NCI-H2107 treated with DMSO at 0.1 percent for 48 hours (cell line): ENCODE data around the gene COPB2.
"Not testable (repeated sequence)": the region's sequence is repeated elsewhere in the genome, so short reads cannot be mapped to it uniquely, and the experiment has no call there.

ENCODE experiments used
- DNase-seq: peaks from one replicate; lab custom pipeline; 2025; ENCODE audit not compliant: unreplicated experiment; lab: John Stamatoyannopoulos, UW

COPB2 gene

DNA sequence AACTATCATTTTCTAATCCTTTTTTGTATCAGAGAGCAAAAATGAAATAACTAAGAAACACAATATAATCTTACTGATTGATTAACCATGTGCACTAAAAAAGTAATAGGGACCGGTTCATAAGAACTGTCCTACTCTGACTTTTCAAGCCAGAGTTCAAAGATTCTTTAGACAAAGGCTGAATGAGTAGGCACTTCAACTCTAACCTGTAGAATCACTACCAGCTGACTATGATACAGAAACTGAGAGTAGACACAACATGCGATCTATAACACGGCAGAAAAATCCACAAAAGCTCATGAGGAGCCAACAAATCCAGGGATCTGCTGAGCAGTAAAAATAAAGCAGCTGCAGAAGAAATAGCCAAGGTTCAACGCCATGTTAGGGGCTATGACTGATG, 8.9 kb downstream of the COPB2 start:
- DNase-seq = no peak

DNA sequence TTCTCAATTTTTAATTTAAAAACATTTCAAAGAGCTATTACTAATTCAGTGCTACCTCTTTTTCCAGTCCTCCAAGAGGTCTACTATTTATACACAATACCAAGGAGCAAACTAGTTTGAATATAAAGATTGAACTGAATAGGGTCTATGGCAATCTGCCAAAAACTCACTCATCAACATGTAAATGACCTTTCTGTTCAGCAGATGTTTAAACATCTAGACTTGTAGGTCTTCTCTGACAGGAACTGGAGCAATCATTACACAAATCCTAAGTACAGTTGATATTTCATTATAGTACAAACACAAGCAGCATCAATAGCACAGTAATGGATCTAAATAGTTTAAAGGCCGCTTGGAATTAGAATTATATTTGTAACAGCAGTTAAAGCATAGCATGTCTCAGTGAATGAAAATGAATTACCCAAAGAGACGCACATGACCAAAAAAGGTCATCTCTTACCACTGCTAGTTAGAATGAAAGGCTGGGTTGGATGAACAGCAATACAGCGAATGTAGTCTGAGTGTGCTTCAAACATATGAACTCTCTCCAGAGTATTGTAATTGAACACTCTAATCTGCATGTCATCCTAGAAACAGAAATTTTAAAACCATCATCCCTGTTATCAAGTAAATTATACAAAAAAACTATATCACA, 10.7 kb downstream of the COPB2 start:
- peak; percentile 83 for DNase-seq

DNA sequence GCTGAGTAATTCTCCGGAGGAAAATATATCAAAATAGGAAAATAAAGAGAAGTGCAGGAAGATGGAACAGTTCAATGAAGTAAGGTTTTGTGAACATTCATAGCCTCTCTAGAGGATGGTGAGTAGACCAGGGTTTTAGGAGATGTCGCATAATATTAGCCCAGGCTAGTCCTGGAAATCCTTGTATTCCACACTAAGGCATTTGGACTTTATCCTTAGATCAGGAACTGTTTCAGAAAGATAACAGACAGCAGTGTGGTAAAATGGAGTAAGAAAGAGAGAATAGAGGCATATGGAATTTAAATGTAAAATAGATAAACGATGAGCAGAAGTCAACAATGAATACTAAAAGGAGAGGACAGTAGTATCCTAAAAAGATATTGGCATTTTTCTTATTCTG, 12.1 kb downstream of the COPB2 start:
- DNase-seq = no peak

DNA sequence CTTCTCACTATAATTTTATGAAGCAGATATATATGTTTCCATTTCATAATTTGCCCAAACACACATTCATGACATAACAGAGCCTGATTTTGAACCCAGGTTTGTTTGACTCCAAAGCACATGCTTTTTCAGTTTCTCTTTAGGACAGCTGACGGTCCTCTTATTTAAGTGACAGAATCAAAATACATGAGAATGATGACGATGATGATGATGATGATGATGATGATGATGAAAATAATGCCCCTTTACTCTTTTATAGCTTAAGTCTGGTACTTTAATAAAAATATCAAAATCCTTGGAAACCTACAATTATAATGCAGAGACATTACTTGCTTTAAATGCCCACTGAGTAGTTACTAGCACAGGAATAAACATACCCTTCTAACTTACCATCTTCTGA, 15.3 kb downstream of the COPB2 start:
- no peak for DNase-seq

DNA sequence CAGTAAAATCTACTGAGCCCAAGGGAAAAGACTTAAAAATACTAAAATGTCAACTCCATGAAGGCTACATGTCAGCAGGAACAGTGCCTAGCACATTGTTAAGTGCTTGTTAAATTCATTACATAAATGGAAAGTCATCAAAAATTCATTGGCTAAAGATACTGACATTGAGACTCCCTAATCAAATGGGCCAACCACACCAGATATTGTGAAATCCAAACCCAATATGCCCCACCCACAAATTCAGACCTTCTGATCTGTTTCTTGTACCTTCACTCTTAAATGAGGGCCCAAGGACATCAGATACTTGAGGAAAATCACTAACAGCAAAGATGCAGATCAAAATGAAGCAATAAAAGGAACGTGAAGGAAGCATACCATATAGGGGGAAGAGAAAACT, 24.9 kb downstream of the COPB2 start:
- no peak for DNase-seq

DNA sequence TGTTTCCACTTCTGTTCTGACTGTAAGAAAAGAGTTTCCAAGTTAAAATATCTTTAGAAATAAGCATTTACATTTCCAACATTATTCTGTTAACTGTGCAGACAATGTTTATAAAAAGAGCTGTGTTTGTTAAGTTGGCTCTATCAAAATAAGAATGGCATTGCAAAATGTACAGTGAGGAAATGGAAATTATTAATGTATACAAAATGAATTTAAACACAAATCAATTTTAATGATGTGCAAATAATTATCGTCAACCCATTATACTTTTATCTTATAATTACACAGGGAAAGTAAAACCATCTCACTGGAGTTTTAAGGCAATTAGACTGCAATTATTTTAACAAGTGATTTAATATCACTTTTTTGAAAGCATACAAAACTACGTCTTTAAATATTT, 28.2 kb downstream of the COPB2 start:
- no peak for DNase-seq

DNA sequence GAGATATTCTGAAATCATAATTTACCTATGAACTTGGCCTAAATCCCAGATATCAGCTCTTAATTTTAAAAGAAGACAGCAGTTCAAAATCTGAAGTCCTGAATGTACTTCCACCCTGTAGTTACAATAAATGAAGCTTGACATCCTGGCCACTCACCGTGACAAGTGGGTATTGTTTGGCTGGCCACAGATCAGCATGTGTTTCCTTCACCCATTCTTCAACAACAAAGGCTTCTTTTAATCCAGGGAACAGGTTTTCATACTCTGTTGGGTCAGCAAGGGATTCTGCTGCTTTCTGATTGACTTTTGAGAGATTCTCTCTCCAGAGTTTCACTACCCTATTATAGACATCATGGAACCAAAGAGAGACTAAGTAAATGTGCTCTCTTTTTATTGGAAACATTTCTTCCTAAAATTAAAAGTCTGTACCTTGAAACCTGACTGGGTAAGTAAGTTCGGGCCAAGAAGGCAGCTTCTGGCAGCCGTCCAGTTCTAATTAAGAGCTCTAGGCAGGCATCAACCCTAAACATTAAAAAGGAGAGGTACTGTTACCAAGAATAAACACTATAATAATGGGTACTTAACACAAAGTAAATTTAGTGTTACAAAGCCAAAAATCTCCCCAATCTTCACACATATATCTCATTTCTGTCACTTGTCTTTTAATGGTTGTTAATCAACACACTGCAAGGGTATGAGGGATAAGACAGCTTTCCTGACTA, 30.4 kb downstream of the COPB2 start:
- DNase-seq = peak; percentile 93

DNA sequence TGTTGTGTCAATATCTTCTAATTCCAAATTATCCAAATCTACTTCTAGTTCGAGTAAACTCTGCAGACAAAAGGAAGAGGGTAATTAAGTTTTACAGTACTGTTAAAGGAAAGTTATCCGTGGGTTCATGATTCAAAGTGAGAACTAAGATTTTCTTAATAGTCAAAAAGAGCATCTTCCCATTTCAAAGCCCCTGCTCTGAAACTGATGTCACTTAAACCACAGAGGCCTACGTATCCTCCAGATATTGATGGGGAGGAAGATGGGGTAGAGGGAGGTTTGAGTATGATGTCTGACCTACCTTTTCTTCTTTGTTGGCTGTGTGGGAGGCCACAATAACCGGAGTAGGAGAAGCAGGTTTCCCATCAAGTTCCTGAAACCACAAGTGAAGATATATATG, 31.5 kb downstream of the COPB2 start:
- DNase-seq = no peak

DNA sequence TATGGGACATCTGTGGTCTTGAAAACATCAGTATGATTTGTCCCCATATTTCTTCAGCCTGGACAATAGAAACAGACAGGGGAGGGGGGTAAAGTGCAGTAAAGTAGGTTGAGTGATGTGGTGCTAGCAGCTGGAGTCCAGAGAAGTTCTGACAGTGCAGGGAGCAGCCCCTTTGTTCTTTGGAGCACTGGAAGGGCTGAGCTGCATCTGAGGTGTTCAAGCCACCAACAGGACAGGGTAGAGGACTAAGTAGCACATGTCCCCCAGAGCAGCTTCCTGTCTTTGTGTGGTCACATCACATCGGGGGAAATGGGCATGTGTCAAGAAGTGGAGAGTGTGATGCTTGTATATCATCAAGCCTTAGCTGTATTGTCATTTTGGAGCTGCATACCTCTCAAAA, 33.6 kb downstream of the COPB2 start:
- no peak for DNase-seq

DNA sequence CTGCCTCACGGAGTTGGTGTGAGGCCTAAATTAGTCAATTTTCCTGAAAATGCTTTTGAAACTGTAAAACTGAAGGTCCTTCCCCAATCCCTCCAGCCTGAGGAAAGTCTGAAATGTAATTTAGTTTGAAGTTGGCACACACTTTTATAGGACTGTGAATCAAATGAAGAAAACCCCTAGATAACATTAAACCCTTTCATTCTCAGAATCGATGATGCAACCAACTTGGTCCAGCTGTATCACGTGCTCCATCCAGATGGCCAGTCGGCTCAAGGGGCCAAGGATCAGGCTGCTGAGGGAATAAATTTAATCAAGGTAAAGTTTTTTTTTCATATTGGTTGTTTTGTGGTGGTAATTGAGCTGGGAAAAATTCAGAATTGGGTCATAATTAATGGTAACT, 34.0 kb downstream of the COPB2 start:
- DNase-seq = no peak

DNA sequence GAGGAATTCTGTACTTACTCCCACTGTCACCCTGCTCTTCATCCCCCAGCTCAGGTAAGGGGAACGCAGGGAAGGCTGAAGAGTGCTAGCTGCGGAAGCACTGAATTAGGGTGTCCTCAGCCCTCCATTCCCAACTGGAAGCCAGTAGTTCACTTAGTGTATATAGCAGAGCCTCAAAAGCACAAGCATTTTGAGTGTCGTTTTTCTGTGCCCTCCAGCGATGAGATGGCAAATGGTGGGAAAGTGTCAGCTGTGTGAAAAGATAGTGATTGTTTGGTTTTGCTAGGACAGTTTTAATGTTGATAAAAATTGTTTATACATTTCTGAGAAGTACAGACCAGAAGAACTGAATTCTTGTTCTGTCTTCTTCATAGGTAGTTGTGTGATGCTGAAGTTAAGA, 34.8 kb downstream of the COPB2 start:
- DNase-seq = no peak

DNA sequence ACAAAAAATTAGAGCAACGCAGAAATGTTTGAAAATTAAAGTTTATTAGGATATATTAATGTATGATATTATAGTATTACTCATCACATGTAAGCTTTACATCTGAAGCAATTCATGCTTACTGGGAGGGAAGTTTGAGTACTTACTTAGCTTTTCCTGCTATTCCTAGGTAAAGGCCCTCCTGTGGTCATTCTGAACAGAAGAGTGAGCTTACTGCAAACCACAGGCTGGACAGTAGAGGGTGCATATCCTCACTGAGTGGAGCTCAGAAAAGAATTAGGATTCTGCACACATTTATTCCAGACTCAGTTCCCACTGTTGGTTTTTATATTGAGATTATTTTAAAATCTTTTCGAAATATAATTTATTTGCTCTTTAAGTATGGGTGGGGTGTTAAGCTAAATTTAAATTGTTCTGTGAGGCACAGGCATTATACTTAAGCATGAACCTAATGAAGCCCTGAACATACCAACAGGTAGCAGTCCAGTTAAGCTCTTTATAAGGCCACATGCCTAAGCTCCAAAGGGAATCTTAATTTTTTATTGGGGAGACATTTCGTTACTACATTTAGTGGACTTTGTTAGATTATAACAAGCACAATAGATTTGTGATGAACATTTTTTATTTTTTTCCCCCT, 35.4 kb downstream of the COPB2 start:
- DNase-seq = peak; percentile 42

DNA sequence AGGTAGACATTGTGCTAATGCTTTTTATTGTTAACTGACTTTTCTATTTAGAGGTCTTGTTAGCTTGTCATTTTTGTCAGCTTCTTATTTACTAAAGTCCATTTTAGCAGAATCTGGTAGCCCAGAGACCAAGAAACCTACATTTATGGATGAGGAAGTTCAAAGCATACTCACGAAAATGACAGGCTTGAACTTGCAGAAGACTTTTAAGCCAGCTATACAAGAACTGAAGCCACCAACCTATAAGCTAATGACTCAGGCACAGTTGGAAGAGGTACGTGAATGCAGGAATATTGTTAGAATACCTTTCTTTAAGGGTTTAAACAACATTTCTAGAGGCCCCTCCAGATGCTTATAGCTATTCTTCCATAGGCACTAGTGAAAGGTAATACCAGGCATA, 42.7 kb downstream of the COPB2 start:
- no peak for DNase-seq

DNA sequence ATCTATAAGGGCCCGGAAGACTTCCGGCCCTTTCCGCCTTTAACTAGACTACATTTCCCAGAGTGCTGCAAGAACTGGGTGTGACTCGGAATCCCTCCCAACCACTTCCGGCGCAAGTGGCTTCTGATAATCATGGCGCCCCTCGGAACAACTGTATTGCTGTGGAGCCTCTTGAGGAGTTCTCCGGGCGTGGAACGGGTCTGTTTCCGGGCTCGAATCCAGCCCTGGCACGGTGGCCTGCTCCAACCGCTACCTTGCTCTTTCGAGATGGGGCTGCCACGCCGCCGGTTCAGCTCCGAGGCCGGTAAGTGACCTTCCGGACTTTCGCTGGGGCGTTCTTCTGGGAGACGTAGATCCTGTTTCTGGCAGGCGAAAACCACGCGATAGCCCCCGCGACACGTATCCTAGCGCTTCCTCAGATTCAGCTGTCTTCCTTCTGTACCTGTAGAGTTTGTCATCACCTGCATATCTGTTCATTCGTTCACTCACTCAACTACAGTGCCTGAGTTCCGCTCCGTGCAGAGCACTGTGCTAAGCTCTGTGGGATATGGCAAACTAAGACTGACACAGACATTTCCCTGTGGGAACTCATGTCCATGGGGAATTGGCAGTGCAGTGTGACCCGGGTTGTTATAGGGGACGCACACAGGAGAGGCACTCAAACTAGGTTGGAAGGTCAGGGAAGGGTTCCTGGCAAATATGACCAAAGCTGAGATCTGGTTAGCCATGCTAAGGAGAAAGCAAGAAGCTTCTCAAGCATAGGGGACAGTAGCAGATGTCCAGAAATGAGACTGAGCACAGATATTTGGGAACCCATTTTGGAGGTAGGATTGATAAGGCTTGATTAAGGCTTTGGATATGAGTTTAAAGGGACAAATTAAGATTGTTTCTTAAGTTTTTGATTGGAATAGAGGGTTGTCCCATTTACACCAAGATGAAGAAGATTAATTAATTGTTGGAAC, 45.3 kb downstream of the COPB2 start, which contains the start of gene MRPS22:
TSS of gene MRPS22 (plus strand) at position 126 of the 962 bp plus-strand sequence. CDS start at position 133, 7 bp downstream.
- peak; percentile 92 for DNase-seq

DNA sequence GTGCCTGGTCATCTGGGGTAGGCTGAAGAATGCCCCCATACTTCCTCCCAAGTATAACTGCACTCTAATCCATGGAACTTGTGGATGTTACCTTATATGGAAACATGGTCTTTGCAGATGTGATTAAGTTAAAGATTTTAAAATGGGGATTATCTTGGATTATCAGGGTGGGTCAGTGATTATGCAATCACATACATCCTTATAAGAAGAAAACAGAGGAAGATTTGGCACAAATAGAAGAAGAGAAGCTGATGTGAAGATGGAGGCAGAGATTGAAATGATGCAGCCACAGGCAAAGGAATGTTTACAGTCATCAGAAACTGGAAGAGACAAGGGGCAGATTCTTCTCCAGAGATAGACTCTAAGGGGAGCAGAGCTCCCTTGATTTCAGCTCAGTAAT, 47.4 kb downstream of the COPB2 start:
- DNase-seq = no peak

DNA sequence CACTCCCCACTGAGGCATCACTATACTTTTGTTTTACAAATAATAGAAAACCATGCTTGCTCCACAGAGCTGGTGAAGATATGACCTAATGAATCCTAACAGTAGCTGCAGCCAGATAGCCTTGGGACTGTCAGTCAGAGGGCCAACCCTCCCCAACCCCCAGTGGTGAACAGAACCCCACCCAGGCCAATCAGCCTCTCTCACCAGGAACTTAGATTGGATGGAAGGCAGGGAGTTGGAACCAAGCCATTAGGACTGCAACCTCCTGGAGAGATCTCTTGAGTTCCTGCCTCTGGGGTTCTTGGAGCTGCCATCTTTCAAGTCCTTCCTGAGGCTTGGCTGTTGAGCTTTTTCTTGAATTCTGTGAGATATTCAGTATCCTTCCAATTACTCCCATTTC, 48.7 kb downstream of the COPB2 start:
- no peak for DNase-seq

DNA sequence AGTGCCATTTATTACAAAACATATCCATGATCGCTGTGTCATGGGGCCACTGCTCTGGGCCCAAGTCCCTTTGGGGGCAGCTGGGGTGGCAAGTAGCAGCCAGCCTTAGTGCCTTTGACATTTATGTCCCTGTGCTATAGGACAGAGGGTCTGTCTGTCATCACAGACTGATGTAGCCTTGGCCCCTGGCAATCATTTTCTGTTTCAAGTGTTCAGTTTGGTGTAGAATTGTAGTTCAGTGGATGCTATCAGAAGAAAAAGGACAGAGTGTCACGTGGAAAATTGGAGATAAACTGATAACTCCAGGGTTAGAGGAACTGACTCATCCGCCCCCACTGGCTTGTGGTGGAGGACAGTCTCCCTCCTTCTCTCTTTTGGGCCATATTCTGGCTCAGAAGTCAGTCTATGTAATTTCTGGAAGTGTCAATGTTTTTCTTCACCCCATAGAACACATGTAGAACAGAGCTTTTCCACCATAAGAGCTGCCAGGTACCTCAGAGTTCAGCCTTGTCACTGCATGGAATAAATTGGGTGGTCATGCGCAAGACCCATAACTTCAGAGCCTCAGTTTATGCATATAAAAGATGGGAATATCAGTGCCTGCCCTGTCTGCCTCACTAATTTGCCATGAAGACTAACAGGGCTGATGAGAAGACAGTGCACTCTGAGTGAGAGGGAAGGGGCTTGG, 50.1 kb downstream of the COPB2 start:
- no peak for DNase-seq

DNA sequence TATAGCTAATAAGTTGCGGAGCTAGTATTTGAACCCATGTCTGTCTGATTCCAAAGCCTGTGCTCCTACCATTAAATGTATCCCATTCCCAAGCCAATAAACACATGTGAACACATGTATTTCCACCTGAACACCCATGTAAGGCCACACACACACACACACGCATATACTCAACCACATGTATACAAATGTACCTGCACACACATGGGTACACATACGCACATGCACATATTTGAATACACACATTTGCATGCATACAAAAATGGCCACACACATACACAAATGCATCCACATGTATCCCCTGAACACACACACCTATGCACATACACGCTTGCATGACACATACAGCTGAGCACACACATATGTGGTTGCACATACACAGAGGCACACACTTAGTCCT, 51.0 kb downstream of the COPB2 start:
- DNase-seq = no peak

DNA sequence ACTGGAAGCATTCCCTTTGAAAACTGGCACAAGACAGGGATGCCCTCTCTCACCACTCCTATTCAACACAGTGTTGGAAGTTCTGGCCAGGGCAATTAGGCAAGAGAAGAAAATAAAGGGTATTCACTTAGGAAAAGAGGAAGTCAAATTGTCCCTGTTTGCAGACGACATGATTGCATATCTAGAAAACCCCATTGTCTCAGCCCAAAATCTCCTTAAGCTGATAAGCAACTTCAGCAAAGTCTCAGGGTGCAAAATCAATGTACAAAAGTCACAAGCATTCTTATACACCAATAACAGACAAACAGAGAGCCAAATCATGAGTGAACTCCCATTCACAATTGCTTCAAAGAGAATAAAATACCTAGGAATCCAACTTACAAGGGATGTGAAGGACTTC, 54.8 kb downstream of the COPB2 start:
- DNase-seq = not testable (repeated sequence)

DNA sequence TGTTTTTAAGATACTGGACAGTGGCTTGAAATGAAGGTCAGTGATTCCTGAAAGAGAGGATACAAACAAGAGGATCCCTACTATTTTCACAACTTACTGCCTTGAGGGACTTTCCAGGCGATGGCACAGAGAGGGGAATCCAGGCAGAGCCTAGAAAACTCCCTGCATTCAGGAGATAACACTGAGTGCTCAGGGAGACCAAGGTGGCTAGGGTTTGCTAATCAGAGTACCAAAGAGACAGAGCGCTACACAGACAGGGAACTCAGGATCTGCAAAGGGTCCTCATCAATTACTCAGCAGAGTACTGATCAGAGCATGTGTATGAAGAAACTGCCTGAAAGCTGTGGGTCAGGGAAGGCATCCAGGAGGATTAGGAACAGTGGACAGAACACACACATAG, 57.4 kb downstream of the COPB2 start:
- DNase-seq = no peak
